Parathyroid adenoma (tissue), 2 donors: ENCODE results near the gene TMEM54.

ENCODE experiments used
- H2AFZ ChIP-seq: fragments of 300-600 bp; sonication (generic); one replicate; pipeline ENCODE4 v1.7.0; 2017; ENCODE audit warnings: antibody characterized with exemption, mild to moderate bottlenecking
- H3K27ac ChIP-seq: fragments of 300-600 bp; sonication (generic); one replicate; pipeline ENCODE4 v1.7.0; 2017
- H3K27me3 ChIP-seq: fragments of 300-600 bp; sonication (generic); one replicate; pipeline ENCODE4 v1.7.0; 2017; ENCODE audit warnings: low read length; ENCODE audit not compliant: control insufficient read depth, insufficient read depth
- H3K36me3 ChIP-seq: fragments of 300-600 bp; sonication (generic); one replicate; pipeline ENCODE4 v1.7.0; 2017; ENCODE audit warnings: low read length; ENCODE audit not compliant: control insufficient read depth, insufficient read depth
- H3K4me1 ChIP-seq: fragments of 300-600 bp; sonication (generic); one replicate; pipeline ENCODE4 v1.7.0; 2017; ENCODE audit warnings: control low read depth
- H3K4me2 ChIP-seq: fragments of 300-600 bp; sonication (generic); one replicate; pipeline ENCODE4 v1.7.0; 2017; ENCODE audit warnings: low read length
- H3K4me3 ChIP-seq: fragments of 300-600 bp; sonication (generic); one replicate; pipeline ENCODE4 v1.7.0; 2017; ENCODE audit warnings: low read depth, low read length
- H3K79me2 ChIP-seq: fragments of 300-600 bp; sonication (generic); one replicate; pipeline ENCODE4 v1.7.0; 2017; ENCODE audit warnings: control low read depth
- H3K9ac ChIP-seq: fragments of 300-600 bp; sonication (generic); one replicate; pipeline ENCODE4 v1.7.0; 2017; ENCODE audit warnings: mild to moderate bottlenecking
- H3K9me3 ChIP-seq: fragments of 300-600 bp; sonication (generic); one replicate; pipeline ENCODE4 v1.7.0; 2017; ENCODE audit warnings: low read length; ENCODE audit not compliant: control insufficient read depth
- CTCF ChIP-seq: fragments of 300-600 bp; sonication (generic); IDR thresholded peaks from one replicate; pipeline ENCODE4 v1.7.0; 2017; ENCODE audit warnings: antibody characterized with exemption, mild to moderate bottlenecking
- donor health status: primary hyperparathyroidism.

Gene TMEM54

DNA sequence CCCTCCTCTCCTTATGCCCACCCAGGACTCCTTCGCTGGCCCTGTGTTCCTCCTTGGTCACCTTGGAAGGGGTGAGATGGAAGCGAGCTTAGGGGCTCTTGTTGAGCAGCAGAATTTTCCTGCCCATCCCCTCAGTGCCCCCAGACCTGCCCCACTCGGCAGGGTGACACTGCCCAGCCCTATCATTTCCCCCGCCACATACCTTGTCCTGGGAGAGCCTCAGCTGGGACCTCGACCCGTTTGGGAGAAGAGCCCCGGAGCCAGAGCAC, 29.1 kb downstream of the TMEM54 start:
- Histone ChIP-seq H3K9me3 (no peaks in the 10 kb centered on the region), H3K27ac (no peak overlapping the region), H3K9ac (no peak overlapping the region), H3K4me2 (no peak overlapping the region), H3K36me3 (no peaks in the 10 kb centered on the region), H2AFZ (no peak overlapping the region), H3K79me2 (no peaks in the 10 kb centered on the region), H3K27me3 (no peaks in the 10 kb centered on the region), H3K4me3 (no peak overlapping the region), H3K4me1 (no peaks in the 10 kb centered on the region)
- no peak for TF ChIP-seq CTCF

- no peaks in the 10 kb centered on the region for H3K79me2 ChIP-seq
- TF ChIP-seq CTCF, result no peak
- H3K4me1 ChIP-seq, result no peaks in the 10 kb centered on the region
- no peaks in the 10 kb centered on the region for H3K9me3 ChIP-seq
- H3K36me3 ChIP-seq, result no peaks in the 10 kb centered on the region
- H3K27me3 ChIP-seq, result no peaks in the 10 kb centered on the region
- no peak overlapping the region for H3K27ac ChIP-seq
- peak overlapping the region; percentile 78 for H2AFZ ChIP-seq
- H3K4me2 ChIP-seq, result peak overlapping the region; percentile 90
- H3K9ac ChIP-seq, result no peak overlapping the region
- peak overlapping the region; percentile 53 for H3K4me3 ChIP-seq
These were observed 29.6 kb downstream of the TMEM54 start for GRCh38 chr1:32871364-32872191.

- Histone ChIP-seq H3K27me3 (no peaks in the 10 kb centered on the region), H3K9ac (no peak within 1 kb of the TSS), H3K4me3 (peak within 1 kb of the TSS; percentile 61), H2AFZ (peak within 1 kb of the TSS; percentile 82), H3K27ac (peak within 1 kb of the TSS; percentile 11), H3K4me1 (no peaks in the 10 kb centered on the region), H3K9me3 (no peaks in the 10 kb centered on the region), H3K4me2 (peak within 1 kb of the TSS; percentile 90), H3K36me3 (no peaks in the 10 kb centered on the region), H3K79me2 (no peaks in the 10 kb centered on the region)
- no peak for TF ChIP-seq CTCF
These were observed 30.4 kb downstream of the TMEM54 start, which contains the start of gene FNDC5 for GRCh38 chr1:32870615-32871363. FNDC5 (minus strand) TSS chr1:32870912.

DNA sequence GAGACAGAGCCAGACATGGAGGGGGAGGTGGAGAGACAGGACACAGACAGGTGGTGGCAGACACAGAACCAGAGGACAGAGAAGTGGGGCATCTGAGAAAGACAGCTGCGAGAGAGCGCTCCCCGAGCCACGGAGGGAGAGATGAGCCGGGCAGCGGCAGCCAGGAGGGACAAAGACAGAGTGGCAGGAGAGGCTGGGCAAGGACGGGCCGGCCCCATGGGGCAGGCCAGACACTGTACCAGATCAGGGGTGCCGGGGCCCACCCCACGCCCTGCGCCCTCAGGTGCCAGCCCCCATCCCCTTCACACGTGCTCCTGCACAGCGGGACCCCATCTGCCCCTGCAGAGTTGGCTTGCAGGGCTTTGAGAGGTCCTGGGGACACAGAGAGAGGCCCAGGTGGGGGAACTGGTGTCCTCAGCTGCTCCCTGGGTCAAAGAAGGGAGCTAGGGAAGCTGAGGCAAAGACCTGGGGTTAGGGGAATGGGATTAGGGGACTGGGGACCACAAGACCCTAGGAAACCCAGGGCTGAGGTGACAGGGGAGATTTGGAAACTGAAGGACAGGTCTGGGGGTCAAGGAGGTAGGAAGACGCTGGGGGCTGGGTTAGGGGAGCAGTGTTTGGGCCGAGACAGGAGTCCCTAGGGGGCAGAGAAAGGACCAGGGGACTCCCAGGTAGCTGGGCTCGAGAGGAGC, 31.1 kb downstream of the TMEM54 start:
- H3K4me2 ChIP-seq, result peak overlapping the region; percentile 81

More for the DNA sequence above, 31.1 kb downstream of the TMEM54 start:
- Histone ChIP-seq H3K36me3 (no peaks in the 10 kb centered on the region), H3K4me1 (no peaks in the 10 kb centered on the region), H3K9me3 (no peaks in the 10 kb centered on the region), H2AFZ (peak overlapping the region; percentile 82), H3K27me3 (no peaks in the 10 kb centered on the region), H3K9ac (no peak overlapping the region), H3K27ac (peak overlapping the region; percentile 11), H3K4me3 (peak overlapping the region; percentile 61), H3K79me2 (no peaks in the 10 kb centered on the region)
- TF ChIP-seq CTCF, result no peak
